HG02870 (cell line): ENCODE results near the gene CACNA2D2.

Experiments
- ATAC-seq: cut with Tn5 transposase; IDR thresholded peaks from one replicate; pipeline ENCODE4 v1.9.1; 2021; ENCODE audit warnings: mild to moderate bottlenecking, moderate library complexity; ENCODE audit not compliant: unreplicated experiment

CACNA2D2 gene

DNA sequence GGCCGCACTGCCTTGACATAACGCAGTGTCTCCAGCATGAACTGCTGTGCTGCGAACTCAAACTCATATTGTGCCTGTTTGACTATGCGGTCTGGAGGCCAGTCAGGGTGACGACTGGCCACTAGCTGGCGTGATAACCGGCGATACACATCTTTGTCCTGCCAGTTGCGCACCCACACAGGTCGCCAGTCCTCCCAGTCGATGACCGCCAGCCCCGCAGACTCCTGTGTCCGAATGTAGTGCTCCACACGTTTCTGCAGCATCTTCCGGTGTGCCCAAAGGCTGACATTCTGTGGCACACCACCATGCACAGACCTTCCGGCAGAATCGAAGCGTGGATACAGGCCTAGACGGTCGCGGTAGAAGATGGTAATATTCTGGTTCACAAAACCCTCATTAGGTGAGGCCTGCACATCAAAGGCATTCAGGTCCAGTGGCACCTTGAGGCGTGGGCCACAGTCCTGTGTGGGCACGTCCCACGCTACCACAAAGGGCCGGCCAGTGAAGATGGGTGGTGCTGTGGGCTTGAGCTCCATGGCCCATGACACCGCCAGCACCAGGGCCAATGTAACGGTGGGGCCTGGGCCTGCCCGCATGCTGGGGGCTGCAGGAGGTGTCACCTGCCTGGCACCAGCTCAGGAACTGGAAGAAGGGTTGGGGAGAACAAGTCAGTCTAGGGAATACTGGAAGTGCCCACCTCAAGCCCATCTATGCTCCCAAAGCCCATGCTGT, 183.4 kb downstream of the CACNA2D2 start:
- ATAC-seq: no peak

DNA sequence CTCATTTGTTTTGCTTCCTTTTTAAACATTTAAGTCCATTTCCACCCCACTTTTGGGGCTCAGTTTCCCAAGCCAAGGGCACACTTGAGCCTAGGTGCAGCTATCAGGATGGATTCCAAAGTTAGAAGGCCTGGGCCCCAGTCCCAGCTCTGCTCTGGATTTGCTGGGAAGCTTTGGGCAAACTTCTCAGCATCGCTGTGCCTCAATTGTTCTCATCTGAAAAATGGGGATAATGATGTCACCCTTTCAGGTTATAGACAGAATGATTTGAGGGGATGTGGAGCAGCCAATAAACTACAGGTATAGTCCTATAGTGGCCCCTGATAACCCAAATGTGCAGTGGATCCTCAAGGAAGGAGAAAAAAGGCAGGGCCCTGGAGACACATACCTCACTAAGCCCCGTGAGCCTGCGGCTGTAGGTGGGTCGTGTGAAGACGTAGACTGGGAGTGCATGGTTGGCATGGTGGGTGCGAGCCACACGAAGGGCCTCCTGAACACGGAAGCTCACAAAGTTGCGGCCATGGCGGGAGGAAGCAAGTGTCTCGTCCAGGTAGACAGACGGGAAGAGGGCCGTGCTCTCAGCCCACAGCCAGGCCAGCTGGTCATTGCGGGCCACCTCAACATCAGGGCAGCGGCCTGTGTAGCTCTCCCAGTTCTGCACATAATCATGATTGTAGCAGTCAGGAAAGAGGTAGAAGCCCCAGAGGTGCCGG, 184.1 kb downstream of the CACNA2D2 start:
- ATAC-seq: no peak

DNA sequence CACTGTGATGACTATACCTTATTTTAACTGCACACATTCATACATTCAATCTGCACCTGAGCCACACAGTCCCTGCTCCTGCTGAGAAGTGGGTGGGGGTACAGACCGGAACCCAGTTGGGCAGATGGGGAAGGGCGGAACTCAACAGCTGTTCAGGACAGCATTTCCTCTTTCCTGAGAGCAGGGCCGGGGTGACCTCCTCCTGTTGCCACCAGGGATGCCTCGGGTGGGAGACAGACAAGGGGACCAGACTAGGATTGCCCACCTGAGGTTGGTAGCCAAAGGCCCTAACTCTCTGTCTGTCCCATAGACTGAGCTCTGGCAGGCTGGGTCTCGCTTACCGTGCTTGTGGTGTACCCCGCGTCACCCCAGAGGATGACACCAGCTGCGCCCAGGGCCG, 184.8 kb downstream of the CACNA2D2 start:
- ATAC-seq: no peak

DNA sequence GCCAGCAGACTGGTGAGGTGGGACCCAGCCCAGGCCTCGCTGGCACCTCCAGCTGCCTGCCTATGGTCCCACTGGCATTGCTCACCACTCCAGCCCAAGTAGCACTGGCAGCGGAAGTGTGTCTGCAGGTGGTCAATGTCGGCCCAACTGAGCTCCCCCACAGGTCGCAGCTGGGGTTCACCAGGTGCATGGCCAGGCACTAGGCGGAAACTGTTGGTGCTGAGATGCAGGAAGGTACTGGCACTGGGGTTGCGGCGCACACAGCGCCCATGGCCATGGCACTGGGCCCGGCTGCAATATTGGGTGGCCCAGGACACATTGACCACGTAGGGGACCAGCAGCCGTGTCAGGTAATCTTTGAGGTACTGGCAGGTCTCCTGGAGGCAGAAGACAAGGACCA, 185.3 kb downstream of the CACNA2D2 start:
- ATAC-seq: no peak

DNA sequence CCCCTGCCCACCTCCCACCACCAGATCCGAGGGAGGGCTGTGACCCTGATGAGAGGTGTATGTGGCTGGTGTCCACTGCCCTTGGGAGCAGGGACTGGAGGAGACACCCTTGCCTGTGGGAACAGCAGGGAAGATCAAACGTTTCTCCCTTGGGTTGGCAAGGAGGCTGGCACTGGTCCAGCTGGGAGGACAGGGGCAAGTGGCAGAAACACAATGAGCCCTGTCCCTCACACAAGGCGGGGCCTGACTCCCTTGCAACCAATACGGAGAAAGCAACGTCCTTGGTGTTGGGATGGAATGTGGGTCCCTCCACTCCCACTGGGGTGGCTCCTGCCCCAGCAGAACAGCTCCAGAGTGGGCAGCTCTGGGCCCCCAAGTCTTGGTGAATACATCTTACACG, 186.1 kb downstream of the CACNA2D2 start:
- no peak for ATAC-seq

DNA sequence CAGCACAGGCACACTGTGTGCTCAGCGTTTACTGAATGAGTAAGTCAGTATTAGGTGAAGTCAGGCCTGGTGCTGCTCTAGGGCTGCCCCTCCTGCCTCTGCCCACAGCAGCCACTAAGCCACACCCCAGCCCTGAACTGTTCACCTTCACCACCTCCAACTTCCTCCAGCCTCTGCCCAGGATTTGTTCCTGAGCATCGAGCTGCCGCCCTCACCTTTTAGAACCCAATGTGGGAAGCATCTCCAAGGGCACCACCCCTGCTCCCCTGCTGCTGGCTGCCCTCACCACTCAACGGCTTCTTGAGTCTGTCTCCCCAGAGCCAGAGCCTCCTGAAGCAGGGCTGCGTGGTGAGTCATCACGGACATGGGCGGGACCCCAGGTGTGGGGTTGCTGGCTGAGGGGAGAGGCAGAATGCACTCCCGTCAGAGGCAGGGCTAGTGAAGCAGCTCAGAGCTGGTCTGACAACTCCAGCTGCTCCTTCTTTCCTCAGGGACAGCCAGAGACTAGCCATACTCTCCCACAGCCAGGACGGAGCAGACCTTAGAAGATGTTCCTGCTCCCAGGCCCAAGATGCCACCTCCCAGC, 186.7 kb downstream of the CACNA2D2 start:
- no peak for ATAC-seq

DNA sequence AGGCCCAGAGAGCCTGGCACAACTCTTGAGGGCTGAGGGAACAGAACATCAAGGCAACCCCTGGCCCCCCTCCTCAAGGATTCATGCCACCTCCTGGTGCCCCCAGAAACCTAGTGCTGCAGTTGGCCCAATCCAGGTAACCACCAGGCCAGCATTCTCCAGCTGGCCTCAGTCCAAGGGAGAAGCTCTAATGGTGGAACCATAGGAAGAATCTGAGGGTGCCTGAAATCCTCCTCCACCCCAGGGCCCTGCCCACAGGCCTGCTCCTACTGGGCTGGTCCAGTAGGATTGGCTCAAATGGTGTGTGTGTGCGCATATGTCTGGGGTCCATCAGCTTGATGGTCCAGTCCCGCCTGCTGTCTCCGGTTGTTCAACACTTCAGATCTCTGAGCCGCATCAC, 188.6 kb downstream of the CACNA2D2 start:
- no peak for ATAC-seq

DNA sequence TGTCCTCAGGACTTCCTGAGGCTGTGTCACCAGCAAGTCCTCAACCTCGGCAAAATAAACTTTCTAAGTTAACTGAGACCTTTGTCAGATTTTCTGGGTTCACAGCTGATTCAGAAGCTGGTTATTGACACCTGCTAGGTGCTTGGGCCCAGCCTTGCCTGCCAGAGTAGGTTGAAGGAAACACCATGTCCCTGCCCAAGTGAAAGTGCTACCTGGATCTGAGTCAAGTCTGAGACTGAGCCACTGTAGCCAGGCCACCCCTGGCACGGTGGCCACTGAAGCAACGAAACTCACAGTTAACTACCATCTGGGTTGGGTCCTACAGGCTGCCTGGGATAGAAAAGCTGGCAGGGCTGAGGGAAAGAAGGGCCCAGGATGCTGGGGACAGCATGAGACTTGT, 189.1 kb downstream of the CACNA2D2 start:
- ATAC-seq: no peak
